ENCODE results near the gene LCP2. TPM values are rescaled to one million over a fixed set of nuclear protein-coding genes. Genes with fewer than 3 reads are reported as not detected.

The LCP2 gene
- total and polyA plus RNA-seq, 12 donors = 2.4 to 53.7 (median 17.7) TPM

- TF ChIP-seq POLR2A (IDR thresholded peaks at IDR 0.05) (no peak), CTCF (IDR thresholded peaks at IDR 0.05) (no peak)
- no peaks in the 10 kb centered on the region for H3K9me3 ChIP-seq (replicated peaks in 1 of 3)
- DNase-seq = no peak
- intact Hi-C loops (cut with DNase I) = no loop called here
- no peak overlapping the region for H3K27ac ChIP-seq
- H3K4me1 ChIP-seq (replicated peaks in 1 of 2) = no peaks in the 10 kb centered on the region
- 89 to 95% (median 92%) methylated on average over 2 to 4 of the region's 4 CpGs for whole genome bisulfite sequencing, 4 donors
- no peak overlapping the region for H3K4me3 ChIP-seq
- no peaks in the 10 kb centered on the region for H3K27me3 ChIP-seq
- no peaks in the 10 kb centered on the region for H3K36me3 ChIP-seq (replicated peaks in 1 of 2)
Measured at GRCh38 chr5:170257370-170257769, 40.2 kb downstream of the LCP2 start.

DNA sequence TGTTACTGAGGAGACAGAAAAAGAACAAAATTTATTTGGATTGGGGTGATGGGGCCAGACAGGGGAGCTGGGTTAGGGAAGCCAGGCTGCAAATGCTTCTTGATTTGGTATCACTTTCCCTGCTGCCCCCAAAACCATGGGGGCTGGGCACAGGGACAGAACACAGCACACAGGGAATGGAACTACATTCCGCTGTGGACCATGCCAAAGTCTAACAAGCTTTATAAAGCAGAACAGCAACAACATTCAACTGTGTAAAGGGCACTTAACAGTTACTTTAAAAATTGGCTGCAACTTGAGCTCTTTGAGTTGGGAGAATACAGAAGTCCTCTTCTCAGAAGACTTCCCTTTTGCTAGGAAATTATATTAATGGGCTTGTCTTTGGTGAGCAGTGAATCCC is 41.0 kb downstream of the LCP2 start:
- Histone ChIP-seq H3K9me3 (replicated peaks in 1 of 3) (no peaks in the 10 kb centered on the region), H3K27ac (no peak overlapping the region), H3K27me3 (no peaks in the 10 kb centered on the region), H3K36me3 (replicated peaks in 1 of 2) (no peaks in the 10 kb centered on the region), H3K4me3 (no peak overlapping the region), H3K4me1 (replicated peaks in 1 of 2) (no peaks in the 10 kb centered on the region)
- intact Hi-C loops (cut with DNase I) = no loop called here
- TF ChIP-seq CTCF (IDR thresholded peaks at IDR 0.05) (no peak), POLR2A (IDR thresholded peaks at IDR 0.05) (no peak)
- WGBS, 4 donors = 85 to 100% (median 95%) methylated on average over 1 of the region's 1 CpG
- no peak for DNase-seq

GRCh38 chr5:170254056-170254455 is 43.5 kb downstream of the LCP2 start:
- DNase-seq = no peak
- intact Hi-C loops (cut with DNase I) = no loop called here
- Histone ChIP-seq H3K27me3 (no peaks in the 10 kb centered on the region), H3K9me3 (replicated peaks in 1 of 3) (no peaks in the 10 kb centered on the region), H3K36me3 (replicated peaks in 1 of 2) (no peaks in the 10 kb centered on the region), H3K4me3 (no peak overlapping the region), H3K27ac (no peak overlapping the region), H3K4me1 (replicated peaks in 1 of 2) (no peaks in the 10 kb centered on the region)
- WGBS, 4 donors = 78 to 84% (median 81%) methylated on average over 8 of the region's 8 CpGs
- TF ChIP-seq POLR2A (IDR thresholded peaks at IDR 0.05) = no peak
- no peak for TF ChIP-seq CTCF (IDR thresholded peaks at IDR 0.05)

DNA sequence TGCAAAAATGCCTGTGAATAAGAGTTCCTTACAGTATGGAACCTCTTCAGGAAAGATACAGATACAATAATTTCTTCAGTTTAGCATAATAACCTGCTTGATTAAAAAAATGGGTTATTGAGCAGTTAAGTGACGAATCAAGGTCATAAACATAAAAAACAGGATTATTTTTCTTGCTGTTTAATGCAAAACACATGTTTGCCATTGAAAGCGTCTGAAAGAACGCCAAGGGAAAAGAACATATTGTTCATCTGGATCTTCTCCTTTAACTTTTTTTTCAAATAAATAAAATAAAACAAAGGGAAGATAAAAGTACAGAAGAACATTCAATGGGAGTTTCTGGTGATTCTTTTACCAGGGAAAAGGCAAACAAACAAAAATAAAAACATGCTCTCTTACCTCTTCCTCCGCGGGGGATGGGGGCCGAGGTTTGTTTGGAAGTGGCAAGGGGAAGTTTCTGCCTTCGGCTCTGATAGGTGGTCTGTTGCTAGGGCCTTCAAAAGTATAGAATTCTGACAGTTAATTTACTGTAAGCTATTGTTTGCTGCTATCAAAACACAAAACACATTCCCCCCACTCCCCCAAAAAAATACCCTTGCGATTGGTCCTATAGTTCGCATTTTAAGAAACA is 44.7 kb downstream of the LCP2 start:
- intact Hi-C loops (cut with DNase I) = no loop called here
- Histone ChIP-seq H3K4me3 (no peak overlapping the region), H3K27me3 (no peaks in the 10 kb centered on the region), H3K27ac (no peak overlapping the region), H3K4me1 (replicated peaks in 1 of 2) (peaks cover 0 to 8% of the 10 kb centered on the region in 2 donors), H3K9me3 (replicated peaks in 1 of 3) (no peaks in the 10 kb centered on the region), H3K36me3 (replicated peaks in 1 of 2) (no peaks in the 10 kb centered on the region)
- TF ChIP-seq POLR2A (IDR thresholded peaks at IDR 0.05) = no peak
- TF ChIP-seq CTCF (IDR thresholded peaks at IDR 0.05) = no peak
- no peak for DNase-seq
- 40 to 54% (median 45%) methylated on average over 9 of the region's 9 CpGs for WGBS, 4 donors

All from adrenal gland (tissue), 12 donors.